ENCODE data around the gene PTCD2.

- no peak for TF ChIP-seq CTCF (IDR thresholded peaks at IDR 0.05)
- TF ChIP-seq POLR2A (IDR thresholded peaks at IDR 0.05) = peak; percentile 49
- peak; percentile 89 for TF ChIP-seq POLR2AphosphoS5 (IDR thresholded peaks at IDR 0.05)
Measured at GRCh38 chr5:72319976-72320752, at the start of gene PTCD2, which contains the start of gene MRPS27.
